GM23338 (cell line): ENCODE measurements around the gene JUNB. TPM values are rescaled to one million over a fixed set of nuclear protein-coding genes. Genes with fewer than 3 reads are reported as not detected.

Experiments
- ATAC-seq: fragments of 200-7000 bp; cut with Tn5 transposase; 3 replicates; pipeline ENCODE4 v1.9.1; 2020
- DNase-seq: peaks from one replicate; pipeline ENCODE4 v3.0.0-alpha.2; 2015; ENCODE audit warnings: low spot score
- H2AFZ ChIP-seq: fragments of 200-600 bp; sonication (generic); 2 replicates; pipeline ENCODE4 v1.8.0; 2016; ENCODE audit warnings: antibody characterized with exemption, mild to moderate bottlenecking, moderate library complexity
- H3F3A ChIP-seq: fragments of 200-600 bp; sonication (generic); replicated peaks from 2 replicates; pipeline ENCODE4 v1.8.0; 2017; ENCODE audit warnings: antibody characterized with exemption, mixed run types, low read depth
- H3K27ac ChIP-seq: fragments of 200-600 bp; sonication (generic); 2 replicates; pipeline ENCODE4 v1.6.1; 2016; ENCODE audit warnings: low read depth
- H3K27me3 ChIP-seq: fragments of 200-600 bp; sonication (generic); 2 replicates; pipeline ENCODE4 v1.8.0; 2016; ENCODE audit warnings: mild to moderate bottlenecking, mixed run types, moderate library complexity; ENCODE audit not compliant: insufficient read depth
- H3K36me3 ChIP-seq: fragments of 200-600 bp; sonication (generic); 2 replicates; pipeline ENCODE4 v1.8.0; 2016; ENCODE audit warnings: mild to moderate bottlenecking; ENCODE audit not compliant: insufficient read depth
- H3K4me1 ChIP-seq: fragments of 200-600 bp; sonication (generic); 2 replicates; pipeline ENCODE4 v1.8.0; 2016; ENCODE audit warnings: mild to moderate bottlenecking, moderate library complexity; ENCODE audit not compliant: insufficient read depth
- H3K4me2 ChIP-seq: fragments of 200-600 bp; sonication (generic); 2 replicates; pipeline ENCODE4 v1.7.1; 2017; ENCODE audit warnings: mixed run types
- H3K4me3 ChIP-seq: fragments of 200-600 bp; sonication (generic); 2 replicates; pipeline ENCODE4 v1.6.1; 2016; ENCODE audit warnings: mixed run types
- H3K79me2 ChIP-seq: fragments of 200-600 bp; sonication (generic); replicated peaks from 2 replicates; pipeline ENCODE4 v1.8.0; 2017; ENCODE audit warnings: mild to moderate bottlenecking; ENCODE audit not compliant: insufficient read depth
- H3K9me2 ChIP-seq: fragments of 200-600 bp; sonication (generic); 2 replicates; pipeline ENCODE4 v1.8.0; 2017; ENCODE audit not compliant: insufficient read depth
- H4K20me1 ChIP-seq: fragments of 200-600 bp; sonication (generic); replicated peaks from 2 replicates; pipeline ENCODE4 v1.8.0; 2017; ENCODE audit warnings: mild to moderate bottlenecking; ENCODE audit not compliant: insufficient read depth
- H3K27ac Mint-ChIP-seq: 2 replicates; pipeline ENCODE4 v1.8.0; 2020; ENCODE audit warnings: inconsistent platforms, mild to moderate bottlenecking, moderate library complexity, mixed read lengths
- H3K27me3 Mint-ChIP-seq: 3 replicates; pipeline ENCODE4 v1.8.0; 2022; ENCODE audit warnings: low read depth, mild to moderate bottlenecking, moderate library complexity, mixed read lengths, inconsistent platforms; ENCODE audit not compliant: insufficient read depth, poor library complexity
- H3K36me3 Mint-ChIP-seq: 3 replicates; pipeline ENCODE4 v1.8.0; 2021; ENCODE audit warnings: low read depth, mild to moderate bottlenecking, inconsistent platforms, moderate library complexity, mixed read lengths
- H3K4me1 Mint-ChIP-seq: 3 replicates; pipeline ENCODE4 v1.8.0; 2020; ENCODE audit warnings: mild to moderate bottlenecking, inconsistent platforms, mixed read lengths
- H3K4me3 Mint-ChIP-seq: 3 replicates; pipeline ENCODE4 v1.8.0; 2021; ENCODE audit warnings: moderate library complexity, mild to moderate bottlenecking, inconsistent platforms, mixed read lengths
- H3K9me3 Mint-ChIP-seq: 3 replicates; pipeline ENCODE4 v1.8.0; 2020; ENCODE audit warnings: moderate library complexity, mild to moderate bottlenecking, inconsistent platforms, mixed read lengths
- CREB1 ChIP-seq: fragments of 250-450 bp; sonication (Bioruptor Pico); IDR thresholded peaks from 2 replicates; pipeline ENCODE4 v1.5.0; 2020; ENCODE audit warnings: low read depth, mild to moderate bottlenecking, moderate library complexity
- CTCF ChIP-seq, 2 experiments: fragments of 200-600 bp in 1 of 2; sonication (generic) in 1 of 2; conservative IDR thresholded peaks; 2 replicates each; pipeline versions ENCODE4 v1.5.1 to v1.6.1; 2016 to 2017; ENCODE audit warnings: antibody characterized with exemption in 2 of 2, low read depth in 2 of 2, mild to moderate bottlenecking in 2 of 2, moderate library complexity in 1 of 2
- EZH2phosphoT487 ChIP-seq: fragments of 200-600 bp; sonication (generic); IDR thresholded peaks from one replicate; pipeline ENCODE4 v1.8.1; 2018; ENCODE audit warnings: antibody characterized with exemption; ENCODE audit not compliant: unreplicated experiment
- JUNB ChIP-seq: IDR thresholded peaks from one replicate; pipeline ENCODE4 v1.6.1; 2016; ENCODE audit warnings: antibody characterized with exemption; ENCODE audit not compliant: unreplicated experiment
- NANOG ChIP-seq: IDR thresholded peaks from 2 replicates; pipeline ENCODE4 v1.6.1; 2016; ENCODE audit warnings: antibody characterized with exemption, borderline replicate concordance
- POLR2AphosphoS5 ChIP-seq: IDR thresholded peaks from 2 replicates; pipeline ENCODE4 v1.6.1; 2016; ENCODE audit warnings: antibody characterized with exemption, low read depth
- REST ChIP-seq: IDR thresholded peaks from one replicate; pipeline ENCODE4 v1.6.1; 2018; ENCODE audit warnings: antibody characterized with exemption; ENCODE audit not compliant: unreplicated experiment
- STAT1 ChIP-seq: IDR thresholded peaks from one replicate; pipeline ENCODE4 v1.6.1; 2016; ENCODE audit warnings: antibody characterized with exemption; ENCODE audit not compliant: unreplicated experiment
- polyA plus RNA-seq: library from polyadenylated mRNA; unstranded; fragments of >200 nt; fragmentation: Nextera tagmentation; extraction: Ambion mirVana; gene quantifications from 2 replicates; pipeline ENCODE4 v1.2.1, GENCODE V29; 2016
- total RNA-seq: library from RNA; depleted of rRNA; stranded (reverse); fragments of >200 nt; shearing (Covaris generic); gene quantifications from 2 replicates; pipeline ENCODE4 v1.2.3, GENCODE V29; 2014
- TF ChIP-seq, protein P1 (sequence below): IDR thresholded peaks from 2 replicates; pipeline ENCODE4 v1.6.1; 2016; ENCODE audit warnings: antibody characterized with exemption

The JUNB gene
- total and polyA plus RNA-seq, 2 experiments from 2014 or later = 7.7 to 20.2 TPM

GRCh38 chr19:12748489-12748888 lies 42.8 kb upstream of the JUNB start (continued):
- TF ChIP-seq POLR2AphosphoS5 (no peak), CREB1 (no peak), STAT1 (no peak), REST (no peak), EZH2phosphoT487 (no peak), JUNB (no peak), NANOG (no peak), CTCF (conservative IDR thresholded peaks at IDR 0.05; ENCODE audit: low read depth in 2 of 2) (no peak)
- TF ChIP-seq, protein P1, sequence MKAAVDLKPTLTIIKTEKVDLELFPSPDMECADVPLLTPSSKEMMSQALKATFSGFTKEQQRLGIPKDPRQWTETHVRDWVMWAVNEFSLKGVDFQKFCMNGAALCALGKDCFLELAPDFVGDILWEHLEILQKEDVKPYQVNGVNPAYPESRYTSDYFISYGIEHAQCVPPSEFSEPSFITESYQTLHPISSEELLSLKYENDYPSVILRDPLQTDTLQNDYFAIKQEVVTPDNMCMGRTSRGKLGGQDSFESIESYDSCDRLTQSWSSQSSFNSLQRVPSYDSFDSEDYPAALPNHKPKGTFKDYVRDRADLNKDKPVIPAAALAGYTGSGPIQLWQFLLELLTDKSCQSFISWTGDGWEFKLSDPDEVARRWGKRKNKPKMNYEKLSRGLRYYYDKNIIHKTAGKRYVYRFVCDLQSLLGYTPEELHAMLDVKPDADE = no peak

DNA sequence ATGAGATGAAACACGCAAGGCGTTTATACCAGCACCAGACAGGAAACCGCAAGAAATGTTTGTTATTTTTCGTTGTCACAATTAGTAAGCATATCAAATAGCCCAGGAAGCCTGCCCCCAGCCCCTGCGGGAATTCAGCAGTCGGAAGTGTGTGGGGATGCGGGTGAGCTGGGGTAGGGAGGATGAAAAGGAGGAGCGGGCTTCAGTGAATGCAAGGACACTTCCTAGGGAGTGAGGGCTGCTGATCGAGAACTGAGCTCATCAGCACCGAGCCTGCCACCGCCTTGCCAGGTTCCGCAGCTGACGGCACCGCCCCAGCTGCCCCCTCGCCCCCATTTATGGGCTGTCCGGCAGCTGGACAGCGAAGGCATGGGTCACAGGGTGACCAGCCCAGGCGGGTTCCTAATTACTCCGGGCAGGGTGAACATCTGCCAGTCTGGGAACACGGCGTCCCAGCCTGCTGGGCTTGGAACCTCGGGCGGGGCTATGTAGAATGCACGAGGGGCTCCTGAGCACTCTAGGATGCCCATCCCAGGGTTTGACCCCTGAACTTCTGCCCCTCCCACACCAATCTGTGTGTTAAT lies 41.3 kb upstream of the JUNB start:
- H3K4me3 ChIP-seq = no peak overlapping the region
- H3K27ac Mint-ChIP-seq = no peak overlapping the region
- H3K79me2 ChIP-seq = no peaks in the 10 kb centered on the region
- no peaks in the 10 kb centered on the region for H3F3A ChIP-seq
- H3K27ac ChIP-seq = no peak overlapping the region
- no peaks in the 10 kb centered on the region for H3K9me2 ChIP-seq
- no peak overlapping the region; the same call in 2 of the 3 replicates for H3K4me3 Mint-ChIP-seq
- no peaks in the 10 kb centered on the region for H3K36me3 ChIP-seq
- no peaks in the 10 kb centered on the region for H3K9me3 Mint-ChIP-seq
- peaks cover 11% of the 10 kb centered on the region; the same call in 1 of the 2 replicates for H3K27me3 ChIP-seq
- DNase-seq = peak; percentile 42
- H3K4me2 ChIP-seq = no peak overlapping the region
- no peaks in the 10 kb centered on the region; the same call in 1 of the 2 replicates for H3K4me1 ChIP-seq
- peaks cover 14% of the 10 kb centered on the region; the same call in 2 of the 3 replicates for H3K4me1 Mint-ChIP-seq
- 0 out of 2 replicates have a peak overlapping the region, but pooled peaks have one; percentile 18 for H2AFZ ChIP-seq
- H4K20me1 ChIP-seq = no peaks in the 10 kb centered on the region; the same call in 1 of the 2 replicates
- H3K27me3 Mint-ChIP-seq = peaks cover 18% of the 10 kb centered on the region
- ATAC-seq = no peak
- H3K36me3 Mint-ChIP-seq = peaks cover 32% of the 10 kb centered on the region
- no peak for TF ChIP-seq NANOG
- TF ChIP-seq REST = no peak
